Stimulated activated CD8-positive, alpha-beta memory T cell treated with anti-CD3 and anti-CD28 coated beads, Interleukin-15, amount 100 ng/mL, for 24 hours (primary cell): Measurements from ENCODE around the gene IFNA16.
"Not testable (repeated sequence)": the region's sequence is repeated elsewhere in the genome, so short reads cannot be mapped to it uniquely, and the experiment has no call there.

Experiments used
- DNase-seq: peaks from one replicate; pipeline ENCODE4 v3.0.0-alpha.2; 2020; ENCODE audit warnings: low read depth

Gene IFNA16

DNA sequence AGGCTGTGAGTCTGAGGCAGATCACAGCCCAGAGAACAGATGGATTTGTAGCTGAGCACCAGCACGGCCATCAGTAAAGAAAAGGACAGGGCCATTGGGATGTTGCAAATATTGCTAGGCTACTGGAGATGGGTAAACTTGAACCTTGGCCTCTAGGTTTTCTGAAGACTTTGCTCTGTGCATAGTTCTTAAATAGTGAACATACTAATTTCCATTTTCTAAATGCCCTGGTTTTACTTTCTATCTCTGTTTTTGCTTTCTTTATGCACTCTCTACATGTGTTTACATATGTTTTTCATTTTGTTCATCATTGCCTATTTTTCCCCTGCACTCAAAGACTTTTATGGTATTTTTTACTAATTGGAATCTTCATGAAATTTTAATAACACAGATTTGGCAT, at the start of gene IFNA16:
Gene IFNA16 (minus strand): TSS at position 101 of the 400 bp plus-strand sequence. CDS start 6 bp downstream, at position 95.
- not testable (repeated sequence) for DNase-seq

GRCh38 chr9:21265421-21266189, 48.5 kb upstream of the IFNA16 start:
- DNase-seq, result no peak

GRCh38 chr9:21255538-21256212, 38.6 kb upstream of the IFNA16 start:
- DNase-seq, result no peak

- no peak for DNase-seq
These were observed 35.8 kb upstream of the IFNA16 start for GRCh38 chr9:21252721-21253547.

DNA sequence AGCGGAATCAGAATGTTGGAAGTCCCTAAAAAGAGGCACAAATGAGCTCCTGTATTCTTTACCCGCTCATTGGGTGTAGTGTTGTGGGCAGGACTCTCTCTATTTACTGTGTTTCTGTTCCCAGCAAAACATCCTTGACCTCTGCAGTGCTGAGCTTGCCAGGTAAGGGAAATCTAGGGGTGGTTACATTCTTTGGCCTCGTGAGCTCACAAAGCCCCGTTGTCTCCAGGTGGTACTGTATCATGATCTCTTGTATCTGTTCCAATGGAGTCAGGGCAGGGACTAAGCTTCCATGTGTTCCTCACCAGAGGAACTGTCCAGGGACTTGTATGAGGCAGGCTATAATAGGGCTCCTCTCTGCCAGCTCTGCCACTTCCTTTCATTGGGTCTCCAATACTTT, 34.5 kb upstream of the IFNA16 start:
- no peak for DNase-seq

- DNase-seq, result no peak
These were observed 34.1 kb upstream of the IFNA16 start for GRCh38 chr9:21251190-21251589.

DNA sequence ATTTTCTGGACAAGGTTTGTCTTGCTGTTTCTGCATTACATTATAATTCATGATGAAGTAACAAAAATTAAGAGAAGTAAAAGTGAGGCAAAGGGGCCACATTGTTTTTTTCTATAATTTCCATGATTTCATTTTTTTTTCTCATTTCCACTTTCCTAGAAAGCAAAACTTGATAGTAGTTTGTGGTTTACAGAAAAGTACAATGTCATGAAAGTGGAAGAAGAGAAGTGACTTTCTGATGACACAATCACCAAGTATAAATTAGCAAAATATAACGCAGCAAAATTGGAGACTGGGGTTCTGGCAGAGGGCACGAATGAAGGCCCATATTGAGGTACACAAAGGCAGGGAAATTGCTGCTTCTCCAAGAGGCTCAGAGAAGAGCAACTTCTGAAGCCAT, 27.7 kb upstream of the IFNA16 start:
- DNase-seq, result no peak

GRCh38 chr9:21239911-21240310, 22.8 kb upstream of the IFNA16 start, which contains the start of gene IFNA14:
IFNA14 (minus strand) TSS chr9:21240005; CDS start chr9:21239935, 70 bp downstream.
- DNase-seq, result no peak

GRCh38 chr9:21236360-21236714, 19.2 kb upstream of the IFNA16 start:
- DNase-seq, result not testable (repeated sequence)

DNA sequence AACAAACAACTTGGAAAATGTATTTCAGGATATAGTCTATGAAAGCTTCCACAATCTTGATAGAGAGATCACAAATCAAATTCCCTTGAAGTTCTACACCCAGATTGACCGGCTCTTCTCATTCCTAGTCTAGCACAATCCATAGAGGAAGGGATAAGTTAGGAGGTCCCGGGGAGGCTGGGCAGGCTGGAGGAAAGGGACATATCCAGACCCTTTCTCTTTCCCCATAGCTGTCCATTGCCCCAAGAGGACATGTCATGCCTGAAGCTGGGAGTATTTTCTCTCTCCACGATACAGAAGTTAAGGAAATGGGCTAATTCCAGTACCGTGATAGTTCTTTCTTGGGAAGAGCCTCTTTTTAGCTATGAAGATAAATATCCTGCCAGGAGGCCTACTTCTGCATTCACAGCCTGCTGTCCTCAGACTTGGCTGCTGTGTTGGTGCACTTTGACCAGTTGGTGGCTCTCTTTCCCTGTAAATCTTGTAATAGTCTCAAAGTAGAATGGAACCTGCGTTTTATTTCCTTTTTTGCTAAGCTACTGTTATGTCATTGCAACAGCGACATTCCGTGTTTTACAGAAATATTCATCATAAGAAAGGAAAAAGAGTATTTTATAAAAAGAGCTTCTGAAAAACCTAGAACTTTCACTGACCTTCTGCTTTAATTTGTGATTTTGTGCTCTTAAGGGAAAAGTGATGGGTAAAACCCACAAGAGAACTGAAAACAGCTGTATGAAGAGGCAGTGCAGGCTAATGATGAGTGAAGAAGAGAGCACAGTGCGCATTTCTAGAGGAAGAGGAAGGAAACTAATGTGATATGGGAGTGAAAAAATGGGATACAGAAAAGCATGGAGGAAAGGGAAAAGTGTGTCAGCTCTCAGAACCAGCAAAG, 18.6 kb upstream of the IFNA16 start:
- not testable (repeated sequence) for DNase-seq

DNA sequence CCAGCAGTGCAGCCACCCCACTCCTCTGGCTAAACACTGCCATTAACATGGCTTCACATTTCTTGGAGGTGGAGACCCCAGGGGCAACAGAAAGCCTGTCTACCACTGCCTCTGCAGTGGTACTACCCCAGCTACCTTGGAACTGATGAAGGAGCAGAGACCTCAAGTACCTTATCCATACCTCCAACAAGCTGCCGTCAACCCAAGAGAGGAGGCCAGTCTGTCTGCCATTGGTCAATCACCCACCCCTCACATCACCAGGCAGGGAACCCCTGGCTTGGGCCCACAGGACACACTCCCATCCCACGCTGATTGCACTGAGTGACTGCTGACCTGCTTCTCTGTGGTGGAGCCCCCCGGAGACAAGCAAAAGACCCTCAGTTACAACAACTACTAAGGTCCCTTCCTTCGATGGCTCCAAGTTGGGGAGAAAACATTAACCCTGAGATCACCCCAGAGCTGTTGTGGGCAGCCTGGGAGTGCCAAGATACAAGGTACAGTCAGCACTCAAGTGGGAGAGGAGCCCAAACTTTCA, 17.1 kb upstream of the IFNA16 start:
- no peak for DNase-seq

- no peak for DNase-seq
These were observed 16.1 kb upstream of the IFNA16 start for GRCh38 chr9:21233258-21233657.

GRCh38 chr9:21228122-21228521, 11.0 kb upstream of the IFNA16 start, which contains the start of gene IFNA17:
IFNA17 (minus strand) TSS chr9:21228222; CDS start chr9:21228173, 49 bp downstream.
- no peak for DNase-seq

- not testable (repeated sequence) for DNase-seq
These were observed 3.4 kb downstream of the IFNA16 start for GRCh38 chr9:21213411-21214326.

GRCh38 chr9:21212160-21212559, 5.0 kb downstream of the IFNA16 start:
- DNase-seq, result not testable (repeated sequence)

DNA sequence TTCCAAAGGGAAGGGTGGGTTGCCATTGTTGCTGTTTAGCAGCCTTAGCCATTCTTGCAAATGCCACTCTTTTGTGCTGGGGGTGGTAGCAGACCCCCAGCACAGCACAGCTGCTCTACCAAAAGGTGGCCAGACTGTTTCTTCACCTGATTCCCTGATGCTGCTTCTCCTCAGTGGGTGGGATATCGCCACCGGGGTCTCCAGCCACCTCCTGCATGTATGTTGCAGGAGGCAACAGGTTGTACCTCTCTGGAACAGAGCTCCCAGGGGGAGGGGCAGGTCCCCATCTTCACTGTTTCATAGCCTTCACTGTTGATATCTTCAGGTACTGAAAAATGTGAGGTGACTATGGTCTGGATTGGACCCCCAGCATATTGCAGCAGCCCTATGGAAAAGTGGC, 6.3 kb downstream of the IFNA16 start:
- not testable (repeated sequence) for DNase-seq

- DNase-seq, result no peak
These were observed 6.8 kb downstream of the IFNA16 start for GRCh38 chr9:21210311-21210710.

DNA sequence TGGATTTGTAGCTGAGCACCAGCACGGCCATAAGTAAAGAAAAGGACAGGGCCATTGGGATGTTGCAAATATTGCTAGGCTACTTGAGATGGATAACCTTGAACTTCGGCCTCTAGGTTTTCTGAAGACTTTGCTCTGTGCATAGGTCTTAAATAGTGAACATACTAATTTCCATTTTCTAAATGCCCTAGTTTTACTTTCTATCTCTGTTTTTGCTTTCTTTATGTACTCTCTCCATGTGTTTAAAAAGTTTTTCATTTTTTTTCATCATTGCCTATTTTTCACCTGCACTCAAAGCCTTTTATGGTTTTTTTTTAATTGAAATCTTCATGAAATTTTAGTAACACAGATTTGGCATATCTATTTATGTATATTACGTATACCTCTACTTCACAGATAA, 10.1 kb downstream of the IFNA16 start, which contains the start of gene IFNA10:
Gene IFNA10 (minus strand): TSS at position 101 of the 400 bp plus-strand sequence. CDS start 46 bp downstream, at position 55.
- not testable (repeated sequence) for DNase-seq

GRCh38 chr9:21205204-21205603, 11.9 kb downstream of the IFNA16 start:
- DNase-seq, result no peak

GRCh38 chr9:21202105-21202504, 15.0 kb downstream of the IFNA16 start, which contains the start of gene IFNA7:
IFNA7 (minus strand) TSS chr9:21202205; CDS start chr9:21202165, 40 bp downstream.
- not testable (repeated sequence) for DNase-seq
